Activated CD8-positive, alpha-beta memory T cell treated with anti-CD3 and anti-CD28 coated beads for 24 hours (primary cell): ENCODE data around the gene IGSF8.

ENCODE experiments used
- DNase-seq: peaks from one replicate; pipeline ENCODE4 v3.0.0-alpha.2; 2020

Gene IGSF8

GRCh38 chr1:160085686-160086455 is 12.5 kb downstream of the IGSF8 start:
- DNase-seq: peak; percentile 90

GRCh38 chr1:160084771-160085321 is 13.6 kb downstream of the IGSF8 start:
- DNase-seq: no peak

- DNase-seq: peak; percentile 87
Observed at GRCh38 chr1:160083968-160084770, 14.2 kb downstream of the IGSF8 start.

- no peak for DNase-seq
Observed at GRCh38 chr1:160082926-160083325, 15.5 kb downstream of the IGSF8 start.

GRCh38 chr1:160082487-160082886 is 15.9 kb downstream of the IGSF8 start:
- no peak for DNase-seq

GRCh38 chr1:160081261-160081936 is 17.0 kb downstream of the IGSF8 start, which contains the start of gene KCNJ9:
KCNJ9 (plus strand) TSS chr1:160081538; CDS start chr1:160084031, 2,493 bp downstream.
- no peak for DNase-seq

GRCh38 chr1:160080381-160081100 is 17.9 kb downstream of the IGSF8 start:
- no peak for DNase-seq

- DNase-seq: no peak
Observed at GRCh38 chr1:160079448-160079847, 19.0 kb downstream of the IGSF8 start.

GRCh38 chr1:160078512-160079195 is 19.8 kb downstream of the IGSF8 start:
- peak; percentile 80 for DNase-seq

- DNase-seq: no peak
Observed at GRCh38 chr1:160077486-160077885, 20.9 kb downstream of the IGSF8 start.

GRCh38 chr1:160076295-160076694 is 22.1 kb downstream of the IGSF8 start:
- DNase-seq: no peak

- DNase-seq: no peak
Observed at GRCh38 chr1:160075836-160076235, 22.6 kb downstream of the IGSF8 start.

- DNase-seq: no peak
Observed at GRCh38 chr1:160074865-160075264, 23.6 kb downstream of the IGSF8 start.

- no peak for DNase-seq
Observed at GRCh38 chr1:160071289-160071688, 27.1 kb downstream of the IGSF8 start.

- DNase-seq: peak; percentile 88
Observed at GRCh38 chr1:160070243-160071163, 27.9 kb downstream of the IGSF8 start.

- no peak for DNase-seq
Observed at GRCh38 chr1:160069460-160070231, 28.8 kb downstream of the IGSF8 start, which contains the start of gene KCNJ10. KCNJ10 (minus strand) TSS chr1:160070160; CDS start chr1:160042532, 27,628 bp downstream.

GRCh38 chr1:160068225-160068624 is 30.2 kb downstream of the IGSF8 start:
- DNase-seq: no peak

- DNase-seq: no peak
Observed at GRCh38 chr1:160066829-160067745, 31.3 kb downstream of the IGSF8 start.

- no peak for DNase-seq
Observed at GRCh38 chr1:160064746-160065145, 33.7 kb downstream of the IGSF8 start.
